ENCODE data around the gene CFTR. TPM values are rescaled to one million over a fixed set of nuclear protein-coding genes. Genes with fewer than 3 reads are reported as not detected.
"Not testable (repeated sequence)": the region's sequence is repeated elsewhere in the genome, so short reads cannot be mapped to it uniquely, and the experiment has no call there.

The CFTR gene
- total RNA-seq, 1 donor from 2014 or later = not detected

- no peak for DNase-seq (ENCODE audit: low read depth in 2 of 2)
Measured at GRCh38 chr7:117495308-117495707, 15.5 kb downstream of the CFTR start.

- no peak for DNase-seq (ENCODE audit: low read depth in 2 of 2)
Measured at GRCh38 chr7:117502331-117502730, 22.5 kb downstream of the CFTR start.

DNA sequence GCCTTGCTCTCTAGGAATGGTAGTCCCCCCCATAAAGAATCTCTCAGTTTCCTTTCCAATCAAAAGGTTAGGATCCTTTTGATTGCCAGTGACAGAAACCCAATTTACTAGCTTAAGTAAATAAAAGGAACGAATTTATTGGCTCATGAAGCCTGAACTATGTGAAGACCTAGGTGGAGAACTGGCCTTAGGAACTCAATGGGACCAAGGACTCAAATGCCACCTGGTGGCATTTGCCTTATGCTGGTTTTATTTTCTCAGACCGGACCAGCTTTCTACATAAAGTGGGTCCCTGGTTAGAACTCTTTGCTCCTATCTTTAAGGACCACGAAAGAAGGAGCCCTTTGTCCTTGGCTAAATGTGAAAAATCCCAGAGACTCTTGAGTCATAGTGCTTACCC lies 25.4 kb downstream of the CFTR start:
- no peak for DNase-seq (ENCODE audit: low read depth in 2 of 2)

GRCh38 chr7:117508676-117509075 lies 28.9 kb downstream of the CFTR start:
- no peak for DNase-seq (ENCODE audit: low read depth in 2 of 2)

DNA sequence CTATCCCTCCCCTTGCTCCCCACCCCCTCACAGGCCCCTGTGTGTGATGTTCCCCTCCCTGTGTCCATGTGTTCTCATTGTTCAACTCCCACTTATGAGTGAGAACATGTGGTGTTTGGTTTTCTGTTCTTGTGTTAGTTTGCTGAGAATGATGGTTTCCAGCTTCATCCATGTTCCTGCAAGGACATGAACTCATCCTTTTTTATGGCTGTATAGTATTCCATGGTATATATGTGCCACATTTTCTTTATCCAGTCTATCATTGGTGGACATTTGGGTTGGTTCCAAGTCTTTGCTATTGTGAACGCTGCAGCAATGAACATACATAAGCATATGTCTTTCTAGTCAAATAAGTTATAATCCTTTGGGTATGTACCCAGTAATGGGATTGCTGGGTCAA lies 37.4 kb downstream of the CFTR start:
- DNase-seq (ENCODE audit: low read depth in 2 of 2) = not testable (repeated sequence)

GRCh38 chr7:117530390-117530789 lies 50.6 kb downstream of the CFTR start:
- no peak for DNase-seq (ENCODE audit: low read depth in 2 of 2)

DNA sequence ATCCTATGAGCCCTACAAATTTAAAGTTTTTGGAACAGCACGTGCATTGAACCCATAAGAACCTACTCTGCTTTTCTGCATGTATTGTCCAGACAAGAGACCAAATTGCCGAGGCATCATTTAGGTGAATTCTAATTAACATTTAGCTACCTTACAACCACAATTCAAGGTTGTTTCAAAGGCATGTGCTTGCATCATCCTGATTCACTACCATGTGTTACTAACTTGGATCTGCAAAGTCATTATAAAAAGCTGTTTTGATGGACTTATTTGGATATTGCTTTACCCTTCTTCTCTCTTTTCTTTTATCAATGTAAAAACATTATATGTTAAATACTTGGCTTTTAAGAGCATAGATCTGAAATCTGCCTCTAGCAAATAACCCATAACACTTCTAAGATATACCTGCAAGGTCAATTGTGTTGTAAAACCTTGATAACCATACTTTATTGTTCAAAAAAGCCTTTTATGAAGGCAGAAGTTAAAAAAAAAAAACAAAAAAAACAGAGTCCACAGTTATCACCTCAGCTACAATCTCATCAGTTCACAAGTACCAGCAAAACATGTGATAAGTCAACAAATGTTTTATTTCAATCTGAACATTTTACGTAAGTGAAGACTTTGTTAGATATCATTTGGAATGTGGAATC lies 51.9 kb downstream of the CFTR start:
- DNase-seq (ENCODE audit: low read depth in 2 of 2) = no peak

- DNase-seq (ENCODE audit: low read depth in 2 of 2) = no peak
Measured at GRCh38 chr7:117538053-117538452, 58.2 kb downstream of the CFTR start.

DNA sequence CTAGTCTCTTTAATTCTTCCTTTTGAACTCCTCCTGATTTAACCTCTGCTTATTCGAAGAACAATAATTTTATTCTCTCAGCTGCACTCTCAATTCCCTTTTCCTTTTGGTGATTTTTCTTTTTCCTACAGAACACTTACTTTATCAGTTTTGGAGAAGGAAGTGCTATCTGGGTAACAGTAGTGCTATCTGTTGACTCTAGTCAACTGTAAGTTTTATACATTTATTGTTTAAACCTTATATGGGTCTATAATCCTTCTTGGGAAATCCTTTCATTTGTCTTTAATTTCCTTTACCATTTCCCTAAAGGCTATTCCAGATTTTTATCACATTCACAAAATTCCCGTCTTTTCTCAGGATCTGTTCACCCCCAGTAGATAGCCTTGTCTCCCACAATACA lies 64.2 kb downstream of the CFTR start:
- no peak for DNase-seq (ENCODE audit: low read depth in 2 of 2)

- DNase-seq (ENCODE audit: low read depth in 2 of 2) = no peak
Measured at GRCh38 chr7:117548035-117548434, 68.2 kb downstream of the CFTR start.

DNA sequence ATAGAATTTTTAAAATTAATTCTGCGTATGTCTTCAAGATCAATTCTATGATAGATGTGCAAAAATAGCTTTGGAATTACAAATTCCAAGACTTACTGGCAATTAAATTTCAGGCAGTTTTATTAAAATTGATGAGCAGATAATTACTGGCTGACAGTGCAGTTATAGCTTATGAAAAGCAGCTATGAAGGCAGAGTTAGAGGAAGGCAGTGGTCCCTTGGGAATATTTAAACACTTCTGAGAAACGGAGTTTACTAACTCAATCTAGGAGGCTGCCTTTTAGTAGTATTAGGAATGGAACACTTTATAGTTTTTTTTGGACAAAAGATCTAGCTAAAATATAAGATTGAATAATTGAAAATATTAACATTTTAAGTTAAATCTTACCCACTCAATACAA lies 70.8 kb downstream of the CFTR start:
- DNase-seq (ENCODE audit: low read depth in 2 of 2) = no peak

DNA sequence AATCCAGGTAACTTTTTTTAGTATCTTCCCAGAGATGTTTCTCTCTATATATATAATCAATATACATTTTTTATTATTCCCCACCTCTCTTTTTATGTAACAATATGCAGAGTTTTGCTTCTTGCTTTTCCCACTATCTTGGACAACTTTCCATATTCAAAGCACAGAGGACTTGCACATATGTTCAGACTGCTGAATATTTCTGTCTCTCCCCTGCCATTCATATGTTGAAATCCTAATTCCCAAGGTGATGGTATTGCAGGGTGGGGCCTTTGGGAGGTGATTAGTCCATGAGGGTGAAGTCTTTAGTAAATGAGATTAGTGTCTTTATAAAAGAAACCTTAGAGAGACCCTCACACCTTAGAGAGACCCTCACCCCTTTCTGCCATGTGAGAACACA lies 72.8 kb downstream of the CFTR start:
- DNase-seq (ENCODE audit: low read depth in 2 of 2) = no peak

DNA sequence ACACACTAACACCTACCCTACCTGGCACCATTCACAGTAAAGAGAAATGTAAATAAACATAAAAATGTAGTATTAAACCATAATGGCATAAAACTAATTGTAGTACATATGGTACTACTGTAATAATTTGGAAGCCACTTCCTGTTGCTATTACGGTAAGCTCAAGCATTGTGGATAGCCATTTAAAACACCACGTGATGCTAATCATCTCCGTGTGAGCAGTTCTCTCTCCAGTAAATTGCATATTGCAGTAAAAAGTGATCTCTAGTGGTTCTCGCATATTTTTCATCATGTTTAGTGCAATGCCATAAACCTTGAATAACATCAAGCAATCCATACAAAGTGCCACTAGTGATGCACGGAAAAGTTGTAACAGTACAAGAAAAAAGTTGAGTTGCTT lies 75.4 kb downstream of the CFTR start:
- DNase-seq (ENCODE audit: low read depth in 2 of 2) = no peak

DNA sequence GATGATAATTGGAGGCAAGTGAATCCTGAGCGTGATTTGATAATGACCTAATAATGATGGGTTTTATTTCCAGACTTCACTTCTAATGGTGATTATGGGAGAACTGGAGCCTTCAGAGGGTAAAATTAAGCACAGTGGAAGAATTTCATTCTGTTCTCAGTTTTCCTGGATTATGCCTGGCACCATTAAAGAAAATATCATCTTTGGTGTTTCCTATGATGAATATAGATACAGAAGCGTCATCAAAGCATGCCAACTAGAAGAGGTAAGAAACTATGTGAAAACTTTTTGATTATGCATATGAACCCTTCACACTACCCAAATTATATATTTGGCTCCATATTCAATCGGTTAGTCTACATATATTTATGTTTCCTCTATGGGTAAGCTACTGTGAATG lies 79.6 kb downstream of the CFTR start:
- DNase-seq (ENCODE audit: low read depth in 2 of 2) = no peak

DNA sequence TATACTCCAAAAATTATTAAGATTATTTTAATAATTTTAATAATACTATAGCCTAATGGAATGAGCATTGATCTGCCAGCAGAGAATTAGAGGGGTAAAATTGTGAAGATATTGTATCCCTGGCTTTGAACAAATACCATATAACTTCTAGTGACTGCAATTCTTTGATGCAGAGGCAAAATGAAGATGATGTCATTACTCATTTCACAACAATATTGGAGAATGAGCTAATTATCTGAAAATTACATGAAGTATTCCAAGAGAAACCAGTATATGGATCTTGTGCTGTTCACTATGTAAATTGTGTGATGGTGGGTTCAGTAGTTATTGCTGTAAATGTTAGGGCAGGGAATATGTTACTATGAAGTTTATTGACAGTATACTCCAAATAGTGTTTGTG lies 80.2 kb downstream of the CFTR start:
- no peak for DNase-seq (ENCODE audit: low read depth in 2 of 2)

DNA sequence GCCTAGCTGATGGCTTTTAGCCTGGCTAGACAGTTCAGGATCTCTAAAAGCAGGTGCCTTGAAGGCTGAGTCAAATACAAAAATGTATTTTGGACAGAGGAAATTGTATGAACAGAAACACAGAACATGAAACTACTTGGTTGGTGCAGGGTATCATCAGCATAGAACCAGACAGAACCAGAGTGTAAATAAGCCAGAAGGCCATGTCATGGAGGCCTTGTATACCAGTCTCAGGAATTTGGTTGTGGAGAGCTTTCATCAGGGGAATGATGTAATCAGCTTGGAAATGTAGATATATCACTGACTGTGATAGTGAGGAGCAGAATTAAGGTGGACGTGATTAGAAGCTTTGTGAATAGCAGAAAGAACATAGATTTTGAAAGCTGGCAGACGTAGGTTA lies 82.9 kb downstream of the CFTR start:
- DNase-seq (ENCODE audit: low read depth in 2 of 2) = no peak

GRCh38 chr7:117564080-117564479 lies 84.3 kb downstream of the CFTR start:
- DNase-seq (ENCODE audit: low read depth in 2 of 2) = no peak

DNA sequence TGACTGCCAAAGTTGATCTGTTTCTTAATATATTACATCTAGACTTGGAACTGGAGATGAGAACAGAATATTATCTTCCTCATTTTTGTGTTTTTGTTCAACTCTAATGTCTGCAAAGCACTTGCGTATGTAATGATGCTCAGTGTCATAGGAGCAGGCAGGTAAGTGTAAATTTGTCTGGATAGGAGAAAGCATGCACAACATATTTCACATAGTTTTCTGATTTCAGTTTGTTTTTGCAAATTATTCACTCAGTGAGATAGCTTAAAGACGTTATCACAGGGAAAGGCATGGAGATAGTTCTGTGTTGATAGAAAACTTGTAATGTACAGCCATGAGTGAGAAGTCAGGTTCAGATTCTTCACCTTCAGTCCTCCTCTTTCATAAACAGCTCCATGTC lies 84.8 kb downstream of the CFTR start:
- no peak for DNase-seq (ENCODE audit: low read depth in 2 of 2)

DNA sequence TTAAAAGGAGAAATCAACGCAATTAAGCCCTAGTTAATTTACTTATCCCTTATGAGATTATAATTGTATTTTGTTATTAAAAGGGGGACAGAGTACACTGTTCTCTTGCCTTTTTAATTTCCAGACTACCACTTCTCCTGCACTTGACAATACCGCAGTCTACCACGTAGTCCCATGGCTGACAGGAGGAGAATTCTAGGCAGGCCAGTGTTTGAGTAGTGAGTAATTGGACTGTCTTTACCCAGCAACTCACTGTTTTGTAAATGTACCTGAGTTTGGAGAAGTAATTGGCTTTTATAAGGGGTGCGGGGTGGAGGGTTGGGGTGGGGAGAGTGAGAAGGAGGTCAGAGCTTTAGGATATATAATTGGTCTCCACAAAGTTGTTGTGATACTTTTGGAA lies 85.4 kb downstream of the CFTR start:
- no peak for DNase-seq (ENCODE audit: low read depth in 2 of 2)

DNA sequence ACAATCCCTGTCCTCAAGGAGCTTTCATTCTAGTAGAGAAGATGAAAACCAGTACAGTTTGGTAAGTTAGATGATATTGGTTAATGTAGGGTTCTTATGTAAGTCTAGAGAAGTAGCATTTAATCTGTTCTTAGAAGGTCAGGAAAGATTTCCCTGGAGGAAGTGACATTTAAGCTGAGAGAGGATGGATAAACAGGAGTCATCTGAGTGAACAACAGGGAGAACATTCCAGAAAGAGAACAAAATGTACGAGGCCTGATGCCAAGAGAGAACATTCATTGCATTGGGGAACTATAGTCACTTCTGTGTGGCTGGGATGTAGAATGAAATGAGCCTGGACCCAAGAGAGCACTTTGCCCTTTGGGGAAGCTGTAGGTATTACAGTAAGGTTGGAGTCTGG lies 88.0 kb downstream of the CFTR start:
- no peak for DNase-seq (ENCODE audit: low read depth in 2 of 2)

GRCh38 chr7:117572856-117573620 lies 93.2 kb downstream of the CFTR start:
- DNase-seq (ENCODE audit: low read depth in 2 of 2) = no peak

GRCh38 chr7:117581424-117581823 lies 101.6 kb downstream of the CFTR start:
- no peak for DNase-seq (ENCODE audit: low read depth in 2 of 2)

DNA sequence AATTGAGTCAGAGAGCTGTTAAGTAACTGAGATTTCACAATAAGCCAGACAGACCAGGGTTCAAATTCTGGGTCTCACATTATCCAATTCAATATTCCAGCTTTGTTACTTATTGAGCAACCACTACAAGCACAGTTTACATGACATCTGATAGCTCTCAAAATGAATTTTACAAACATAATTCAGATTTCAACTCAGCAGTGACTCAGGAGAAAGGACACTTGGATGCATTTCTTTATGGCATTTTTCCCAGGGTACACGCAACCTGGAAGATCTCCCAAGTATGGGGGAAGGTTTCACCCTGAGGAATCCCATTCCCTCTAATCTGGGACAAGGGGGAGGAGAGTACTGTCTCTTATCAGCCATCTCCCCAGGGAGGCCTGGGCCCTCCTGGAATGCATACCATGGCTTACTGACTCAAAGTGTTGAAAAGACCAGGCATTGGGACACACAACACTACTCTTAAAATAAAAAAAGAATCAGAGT lies 102.4 kb downstream of the CFTR start:
- no peak for DNase-seq (ENCODE audit: low read depth in 2 of 2)

Measured in dermis microvascular lymphatic vessel endothelial cell (primary cell).